ENCODE results near the gene ARIH2.
A peak's percentile ranks its signal among the peaks of the same experiment; 100 is the strongest.

ARIH2 gene

GRCh38 chr3:48894516-48894915 is 24.1 kb upstream of the ARIH2 start:
- TF ChIP-seq CREB1 (IDR thresholded peaks at IDR 0.05; ENCODE audit: low read depth) (no peak), USF1 (IDR thresholded peaks at IDR 0.05) (no peak), CEBPB (IDR thresholded peaks at IDR 0.05) (no peak), EGR1 (IDR thresholded peaks at IDR 0.05) (no peak), NFIC (IDR thresholded peaks at IDR 0.05) (no peak), YY1 (IDR thresholded peaks at IDR 0.05; ENCODE audit: low read depth) (no peak), MAX (IDR thresholded peaks at IDR 0.05) (no peak), RAD21 (IDR thresholded peaks at IDR 0.05; ENCODE audit: low read depth) (no peak), TEAD4 (IDR thresholded peaks at IDR 0.05) (no peak), TAF1 (IDR thresholded peaks at IDR 0.05; ENCODE audit: low read depth) (no peak), FOXM1 (IDR thresholded peaks at IDR 0.05; ENCODE audit: borderline replicate concordance, low read depth) (no peak), TCF12 (IDR thresholded peaks at IDR 0.05; ENCODE audit: low read depth) (no peak), EP300 (IDR thresholded peaks at IDR 0.05; ENCODE audit: borderline replicate concordance) (no peak)
- TF ChIP-seq, protein P1, sequence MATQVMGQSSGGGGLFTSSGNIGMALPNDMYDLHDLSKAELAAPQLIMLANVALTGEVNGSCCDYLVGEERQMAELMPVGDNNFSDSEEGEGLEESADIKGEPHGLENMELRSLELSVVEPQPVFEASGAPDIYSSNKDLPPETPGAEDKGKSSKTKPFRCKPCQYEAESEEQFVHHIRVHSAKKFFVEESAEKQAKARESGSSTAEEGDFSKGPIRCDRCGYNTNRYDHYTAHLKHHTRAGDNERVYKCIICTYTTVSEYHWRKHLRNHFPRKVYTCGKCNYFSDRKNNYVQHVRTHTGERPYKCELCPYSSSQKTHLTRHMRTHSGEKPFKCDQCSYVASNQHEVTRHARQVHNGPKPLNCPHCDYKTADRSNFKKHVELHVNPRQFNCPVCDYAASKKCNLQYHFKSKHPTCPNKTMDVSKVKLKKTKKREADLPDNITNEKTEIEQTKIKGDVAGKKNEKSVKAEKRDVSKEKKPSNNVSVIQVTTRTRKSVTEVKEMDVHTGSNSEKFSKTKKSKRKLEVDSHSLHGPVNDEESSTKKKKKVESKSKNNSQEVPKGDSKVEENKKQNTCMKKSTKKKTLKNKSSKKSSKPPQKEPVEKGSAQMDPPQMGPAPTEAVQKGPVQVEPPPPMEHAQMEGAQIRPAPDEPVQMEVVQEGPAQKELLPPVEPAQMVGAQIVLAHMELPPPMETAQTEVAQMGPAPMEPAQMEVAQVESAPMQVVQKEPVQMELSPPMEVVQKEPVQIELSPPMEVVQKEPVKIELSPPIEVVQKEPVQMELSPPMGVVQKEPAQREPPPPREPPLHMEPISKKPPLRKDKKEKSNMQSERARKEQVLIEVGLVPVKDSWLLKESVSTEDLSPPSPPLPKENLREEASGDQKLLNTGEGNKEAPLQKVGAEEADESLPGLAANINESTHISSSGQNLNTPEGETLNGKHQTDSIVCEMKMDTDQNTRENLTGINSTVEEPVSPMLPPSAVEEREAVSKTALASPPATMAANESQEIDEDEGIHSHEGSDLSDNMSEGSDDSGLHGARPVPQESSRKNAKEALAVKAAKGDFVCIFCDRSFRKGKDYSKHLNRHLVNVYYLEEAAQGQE (IDR thresholded peaks at IDR 0.05; ENCODE audit: low read depth), result no peak

GRCh38 chr3:48896936-48897335 is 21.7 kb upstream of the ARIH2 start:
- no peak for TF ChIP-seq FOXM1 (IDR thresholded peaks at IDR 0.05; ENCODE audit: borderline replicate concordance, low read depth)
- no peak for TF ChIP-seq USF1 (IDR thresholded peaks at IDR 0.05)
- no peak for TF ChIP-seq NFIC (IDR thresholded peaks at IDR 0.05)
- TF ChIP-seq CEBPB (IDR thresholded peaks at IDR 0.05), result no peak
- TF ChIP-seq YY1 (IDR thresholded peaks at IDR 0.05; ENCODE audit: low read depth), result no peak

GRCh38 chr3:48897460-48898376 is 20.9 kb upstream of the ARIH2 start:
- no peak for TF ChIP-seq CEBPB (IDR thresholded peaks at IDR 0.05)
- TF ChIP-seq EP300 (IDR thresholded peaks at IDR 0.05; ENCODE audit: borderline replicate concordance), result no peak
- TF ChIP-seq TCF12 (IDR thresholded peaks at IDR 0.05; ENCODE audit: low read depth), result no peak
- no peak for TF ChIP-seq USF1 (IDR thresholded peaks at IDR 0.05)
- no peak for TF ChIP-seq YY1 (IDR thresholded peaks at IDR 0.05; ENCODE audit: low read depth)
- TF ChIP-seq, protein P1 (IDR thresholded peaks at IDR 0.05; ENCODE audit: low read depth), result no peak
- no peak for TF ChIP-seq FOXM1 (IDR thresholded peaks at IDR 0.05; ENCODE audit: borderline replicate concordance, low read depth)
- no peak for TF ChIP-seq RAD21 (IDR thresholded peaks at IDR 0.05; ENCODE audit: low read depth)
- TF ChIP-seq MAX (IDR thresholded peaks at IDR 0.05), result no peak
- no peak for TF ChIP-seq CREB1 (IDR thresholded peaks at IDR 0.05; ENCODE audit: low read depth)
- no peak for TF ChIP-seq EGR1 (IDR thresholded peaks at IDR 0.05)
- TF ChIP-seq TAF1 (IDR thresholded peaks at IDR 0.05; ENCODE audit: low read depth), result no peak
- no peak for TF ChIP-seq NFIC (IDR thresholded peaks at IDR 0.05)

- no peak for TF ChIP-seq ZBTB7A (IDR thresholded peaks at IDR 0.05; ENCODE audit: low read depth)
- TF ChIP-seq NFIC (IDR thresholded peaks at IDR 0.05), result peak; percentile 44
- TF ChIP-seq YY1 (IDR thresholded peaks at IDR 0.05; ENCODE audit: low read depth), result 0 out of 2 replicates have a peak, but pooled peaks have one; percentile 13
- TF ChIP-seq TCF12 (IDR thresholded peaks at IDR 0.05; ENCODE audit: low read depth), result peak; percentile 42; the same call in 1 of the 2 replicates
- TF ChIP-seq, protein P1 (IDR thresholded peaks at IDR 0.05; ENCODE audit: low read depth), result no peak
- TF ChIP-seq TAF1 (IDR thresholded peaks at IDR 0.05; ENCODE audit: low read depth), result no peak
- TF ChIP-seq EGR1 (IDR thresholded peaks at IDR 0.05), result no peak
- TF ChIP-seq FOXM1 (IDR thresholded peaks at IDR 0.05; ENCODE audit: borderline replicate concordance, low read depth), result no peak
- TF ChIP-seq MAX (IDR thresholded peaks at IDR 0.05), result peak; percentile 60
- 0 out of 2 replicates have a peak, but pooled peaks have one; percentile 16 for TF ChIP-seq USF1 (IDR thresholded peaks at IDR 0.05)
- TF ChIP-seq RAD21 (IDR thresholded peaks at IDR 0.05; ENCODE audit: low read depth), result no peak
- no peak for TF ChIP-seq TEAD4 (IDR thresholded peaks at IDR 0.05)
- no peak for TF ChIP-seq EP300 (IDR thresholded peaks at IDR 0.05; ENCODE audit: borderline replicate concordance)
- no peak for TF ChIP-seq CEBPB (IDR thresholded peaks at IDR 0.05)
- no peak for TF ChIP-seq CREB1 (IDR thresholded peaks at IDR 0.05; ENCODE audit: low read depth)
Observed at GRCh38 chr3:48898383-48899234, 20.0 kb upstream of the ARIH2 start, which contains the start of gene SLC25A20. TSS of gene SLC25A20 (minus strand) at chr3:48898882. CDS start at chr3:48898794, 88 bp downstream.

Data from Ishikawa (cell line).